Activated CD8-positive, alpha-beta memory T cell treated with anti-CD3 and anti-CD28 coated beads, Interleukin-2, amount 50 U/mL, for 48 hours (primary cell): ENCODE measurements around the gene PLPP6.

Source experiments
- DNase-seq: peaks from one replicate; pipeline ENCODE4 v3.0.0-alpha.2; 2020

The PLPP6 gene

DNA sequence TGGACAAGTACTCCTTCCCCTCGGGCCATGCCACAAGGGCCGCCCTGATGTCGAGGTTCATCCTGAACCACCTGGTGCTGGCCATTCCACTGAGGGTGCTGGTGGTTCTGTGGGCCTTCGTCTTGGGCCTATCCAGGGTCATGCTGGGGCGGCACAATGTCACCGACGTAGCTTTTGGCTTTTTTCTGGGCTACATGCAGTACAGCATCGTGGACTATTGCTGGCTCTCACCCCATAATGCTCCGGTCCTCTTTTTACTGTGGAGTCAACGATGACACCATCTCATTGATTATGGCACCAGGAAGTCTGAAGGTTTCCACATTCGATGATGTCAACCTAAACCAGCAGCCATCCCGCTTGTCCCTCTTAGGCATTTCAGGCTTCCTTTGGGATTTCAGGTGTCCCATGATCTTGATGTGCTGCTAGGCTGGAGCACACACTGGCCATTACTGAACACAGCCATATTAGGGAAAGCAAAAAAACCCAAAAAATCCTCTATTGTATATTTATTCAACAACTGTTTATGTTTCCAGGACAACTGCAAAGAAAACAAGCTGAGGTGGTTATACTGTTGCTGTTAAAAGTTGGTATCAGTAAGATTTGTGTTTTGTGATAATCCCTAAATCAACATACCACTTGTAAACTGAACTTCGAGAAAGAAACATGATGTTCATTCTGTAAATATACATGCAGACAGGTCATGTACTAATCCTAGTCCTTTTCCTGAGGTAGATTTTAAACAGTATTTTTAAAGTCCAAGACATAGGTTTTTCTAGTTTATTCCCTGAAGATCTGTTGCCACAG is 1.1 kb downstream of the PLPP6 start:
- DNase-seq: no peak

- no peak for DNase-seq
Measured at GRCh38 chr9:4663956-4664355, 1.9 kb downstream of the PLPP6 start.

DNA sequence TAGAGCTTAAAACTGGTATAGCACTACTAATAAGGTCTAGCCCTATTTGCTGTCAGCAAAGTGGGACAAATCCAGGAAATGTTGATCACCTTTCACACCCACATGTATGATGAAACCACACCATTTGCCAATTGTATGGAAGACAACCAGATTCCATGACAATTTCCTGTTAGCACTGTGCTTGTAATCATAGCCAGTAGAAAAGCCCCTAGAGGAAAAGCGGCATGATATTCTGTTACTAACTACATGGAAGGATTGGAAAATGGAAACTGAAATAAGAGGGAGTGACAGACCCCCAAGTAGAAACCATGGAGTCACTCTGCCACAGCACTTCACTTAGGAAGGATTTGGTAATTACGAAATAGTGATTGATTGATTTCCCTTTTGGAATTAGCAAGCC is 3.3 kb downstream of the PLPP6 start:
- DNase-seq: no peak

DNA sequence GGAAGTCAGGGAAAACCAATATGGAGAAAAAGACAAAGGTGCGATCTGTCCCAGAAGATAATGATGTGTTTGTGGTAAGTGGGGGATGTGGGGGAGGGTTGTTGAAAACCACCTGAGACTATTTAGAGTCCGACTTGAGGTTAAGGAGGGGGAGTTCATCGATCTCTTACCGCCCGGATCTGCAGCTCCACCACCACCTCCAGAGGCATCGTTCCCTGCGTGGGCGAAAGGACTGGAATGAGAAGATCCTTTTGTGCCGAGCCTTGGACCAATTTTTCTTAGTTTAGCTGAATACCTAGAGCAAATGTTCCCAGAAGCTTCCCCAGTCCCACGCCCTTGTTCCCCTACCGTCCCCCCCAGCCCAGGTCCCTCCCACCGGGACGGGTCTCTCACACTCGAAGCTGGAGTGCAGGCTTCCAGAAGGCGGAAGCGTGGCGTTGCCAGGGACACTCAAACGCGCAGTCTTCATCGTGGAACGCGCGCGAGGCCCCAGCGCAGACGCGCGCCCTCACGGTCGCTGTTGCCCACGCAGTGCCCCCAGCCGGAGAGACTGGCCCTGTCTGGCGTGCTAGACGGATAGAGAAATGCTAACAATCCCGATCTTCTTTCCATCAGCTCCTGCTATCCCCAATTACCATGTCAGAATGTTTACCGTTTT is 4.1 kb downstream of the PLPP6 start, which contains the start of gene SPATA6L:
TSS of gene SPATA6L (minus strand) at position 439 of the 658 bp plus-strand sequence. CDS start at position 209, 230 bp downstream.
- peak; percentile 68 for DNase-seq

- no peak for DNase-seq
Measured at GRCh38 chr9:4667681-4668080, 5.6 kb downstream of the PLPP6 start.

DNA sequence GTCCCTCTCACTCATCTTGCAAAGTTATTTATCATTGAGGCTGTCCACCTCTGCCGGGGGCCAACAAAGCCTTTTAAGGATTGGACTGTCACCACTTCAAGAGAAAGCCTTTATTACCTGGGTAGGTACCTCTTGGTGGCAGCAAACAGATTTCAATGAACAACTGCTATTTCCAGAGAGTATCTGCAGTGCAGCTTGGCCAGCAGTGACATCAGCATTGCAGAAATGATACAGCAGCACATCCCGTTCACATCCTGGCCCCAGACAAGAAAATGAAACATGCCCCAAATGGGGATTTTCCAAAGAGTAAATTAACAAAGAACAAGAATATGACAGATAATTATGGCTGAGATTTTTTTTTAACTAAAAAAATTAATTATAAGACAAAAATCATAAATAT is 6.5 kb downstream of the PLPP6 start:
- DNase-seq: no peak

- no peak for DNase-seq
Measured at GRCh38 chr9:4669890-4670289, 7.8 kb downstream of the PLPP6 start.

DNA sequence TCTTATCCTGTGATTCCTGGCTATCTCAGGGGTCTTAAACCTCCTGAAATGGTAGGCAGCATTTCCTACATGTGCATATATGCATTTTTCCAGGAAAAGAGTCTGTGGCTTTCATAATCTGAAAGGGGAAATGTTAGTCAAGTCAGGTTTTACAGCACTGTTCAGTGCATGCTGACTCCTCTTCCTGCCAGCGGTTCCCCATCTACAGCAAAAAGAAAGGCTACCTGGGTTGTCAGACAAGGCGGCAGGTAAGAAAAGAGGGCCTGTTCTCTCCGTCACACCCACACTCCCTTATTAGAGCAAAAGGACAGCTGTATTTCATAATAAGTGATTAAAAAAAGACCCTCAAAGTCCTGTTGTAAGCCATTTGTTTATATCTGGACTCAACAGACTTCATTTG is 8.5 kb downstream of the PLPP6 start:
- no peak for DNase-seq

- DNase-seq: no peak
Measured at GRCh38 chr9:4671737-4672136, 9.6 kb downstream of the PLPP6 start.

GRCh38 chr9:4674783-4675182 is 12.7 kb downstream of the PLPP6 start:
- DNase-seq: no peak

- DNase-seq: no peak
Measured at GRCh38 chr9:4677392-4677791, 15.3 kb downstream of the PLPP6 start.

DNA sequence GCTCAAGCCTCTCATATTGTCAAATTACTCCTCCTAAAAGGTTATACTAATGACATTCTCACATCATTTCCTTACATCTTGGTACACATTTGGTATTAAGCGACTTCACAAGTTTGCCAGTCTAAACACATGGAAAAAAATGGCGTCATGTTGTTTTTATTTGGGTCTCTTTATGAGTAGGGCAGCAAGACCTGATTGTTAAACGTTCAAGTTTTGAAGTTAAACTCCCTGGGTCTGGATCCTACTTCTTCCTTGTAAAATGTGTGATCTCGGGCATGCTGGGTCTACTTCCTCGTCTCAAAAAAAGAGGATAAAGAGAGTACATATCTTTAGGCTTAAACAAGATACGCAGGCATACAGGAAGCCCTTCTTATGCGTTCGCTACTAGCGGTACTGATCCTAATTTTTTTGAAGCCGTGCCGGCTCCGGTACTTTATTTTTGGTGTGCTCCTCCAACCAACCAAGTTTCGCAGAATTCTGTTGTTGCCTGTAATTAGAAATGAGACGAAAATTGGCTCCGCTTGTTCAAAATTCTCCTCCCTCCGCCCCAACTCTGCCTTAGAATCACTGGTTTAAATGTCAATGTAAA is 16.7 kb downstream of the PLPP6 start:
- no peak for DNase-seq

- peak; percentile 100 for DNase-seq
Measured at GRCh38 chr9:4679268-4680172, 17.4 kb downstream of the PLPP6 start, which contains the start of gene CDC37L1. Gene CDC37L1, plus strand, starts transcription at chr9:4679569. Its CDS starts 199 bp downstream, at chr9:4679768.

DNA sequence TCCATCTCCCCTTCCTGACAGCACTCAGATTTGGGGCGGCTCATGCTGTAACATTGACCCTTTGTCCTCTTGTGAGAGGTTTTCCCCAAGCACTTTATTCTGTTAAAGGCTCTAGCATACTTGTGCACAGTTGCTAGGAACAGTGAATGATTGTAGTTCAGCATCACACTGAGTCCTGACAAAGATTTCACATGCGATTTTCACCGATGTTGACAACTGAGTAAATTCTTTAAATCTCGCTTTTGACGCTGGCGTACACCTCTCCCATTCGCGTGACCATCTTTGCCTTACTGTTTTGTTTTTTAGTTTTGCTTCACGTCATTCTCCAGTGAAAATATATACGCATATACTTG is 18.1 kb downstream of the PLPP6 start:
- no peak for DNase-seq

DNA sequence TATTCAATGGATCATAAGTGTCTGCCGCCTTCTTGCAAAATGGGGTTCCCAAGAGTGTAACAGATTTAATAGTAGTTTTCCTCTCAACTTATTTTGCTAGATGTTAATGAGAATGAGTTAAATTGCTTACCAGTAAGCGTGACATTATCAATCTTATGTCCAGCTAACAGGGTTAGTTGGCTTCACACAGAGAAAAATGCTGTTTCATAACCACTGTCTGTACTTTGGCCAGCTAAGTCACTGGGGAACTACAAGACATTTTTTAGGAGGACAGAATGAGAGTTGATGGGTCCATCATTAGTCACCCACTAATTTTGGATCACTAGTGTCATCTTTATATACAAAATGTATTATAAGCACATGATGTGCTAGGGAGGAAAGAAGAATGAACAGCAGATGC is 18.7 kb downstream of the PLPP6 start:
- no peak for DNase-seq

- no peak for DNase-seq
Measured at GRCh38 chr9:4684820-4685219, 22.7 kb downstream of the PLPP6 start.

- no peak for DNase-seq
Measured at GRCh38 chr9:4686112-4686511, 24.0 kb downstream of the PLPP6 start.

- no peak for DNase-seq
Measured at GRCh38 chr9:4686584-4686983, 24.5 kb downstream of the PLPP6 start.

DNA sequence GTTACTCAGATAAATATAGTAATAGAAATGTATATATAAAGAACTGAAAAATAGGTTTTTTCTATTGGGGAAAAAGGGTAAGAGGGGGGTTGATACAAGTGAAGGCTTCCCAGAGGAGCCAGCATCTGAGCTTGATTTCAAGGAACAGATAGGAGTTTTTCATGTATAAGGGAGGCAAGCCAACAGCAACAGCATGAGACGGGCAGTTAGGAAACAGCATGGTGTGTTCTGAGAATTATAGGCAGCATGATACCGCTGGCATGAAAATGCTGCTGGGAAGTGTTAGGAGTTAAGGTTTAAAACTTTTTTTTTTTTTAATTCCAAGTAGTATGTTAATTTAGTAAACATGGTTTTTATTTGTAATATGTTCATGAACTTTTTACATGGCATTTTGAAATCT is 26.9 kb downstream of the PLPP6 start:
- DNase-seq: no peak

DNA sequence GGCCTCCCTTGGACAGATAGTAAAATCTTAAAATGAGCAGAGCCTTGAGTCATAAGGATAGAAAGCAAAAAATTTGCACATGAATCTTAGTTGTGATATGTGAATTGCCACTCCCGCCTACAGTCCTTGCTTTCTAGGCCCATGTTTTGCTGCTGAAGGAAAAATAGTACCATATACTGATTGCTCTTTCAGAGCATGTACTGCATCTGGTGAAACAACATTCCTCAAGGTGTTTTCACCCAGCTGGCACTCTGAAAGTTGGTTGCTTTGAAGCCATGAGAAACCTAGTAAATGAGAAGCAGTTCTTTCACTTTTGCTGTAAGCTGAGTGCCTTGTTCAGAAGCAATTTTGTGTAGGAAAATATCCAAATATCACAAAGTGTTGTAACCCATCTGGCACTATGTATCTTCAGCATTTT is 27.6 kb downstream of the PLPP6 start:
- DNase-seq: no peak

GRCh38 chr9:4690144-4690543 is 28.1 kb downstream of the PLPP6 start:
- DNase-seq: no peak

DNA sequence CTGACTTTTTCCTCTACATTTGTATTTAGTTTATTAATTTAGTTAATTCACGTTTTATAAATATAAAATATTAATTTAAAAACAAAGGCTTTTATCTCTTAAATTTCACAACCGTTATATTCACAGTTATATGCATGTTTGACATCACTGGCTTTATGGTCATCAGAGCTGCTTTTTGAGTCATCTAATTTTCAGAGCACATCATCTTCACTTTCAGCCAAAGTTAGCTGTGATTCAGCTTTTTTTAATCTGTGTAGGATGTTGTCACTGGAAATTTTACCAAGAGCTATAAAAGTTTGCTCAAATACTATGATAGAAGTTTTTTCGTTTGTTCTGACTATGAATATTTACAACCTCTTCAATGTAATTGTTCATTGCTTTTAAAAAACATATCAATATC is 29.7 kb downstream of the PLPP6 start:
- DNase-seq: no peak

- DNase-seq: no peak
Measured at GRCh38 chr9:4700091-4700490, 38.0 kb downstream of the PLPP6 start.
